ENCODE data around the gene SMAD7.

- TF ChIP-seq SUZ12 (IDR thresholded peaks at IDR 0.05; ENCODE audit: extremely low read depth, insufficient read depth, insufficient read length) (no peak), YY1 (IDR thresholded peaks at IDR 0.05; ENCODE audit: insufficient read depth, insufficient read length) (no peak)
Observed at GRCh38 chr18:48927286-48928080, 23.3 kb downstream of the SMAD7 start.
